Pons (tissue), 1 donor: ENCODE results near the gene SPA17.

Source experiments
- DNase-seq: peaks from one replicate; pipeline ENCODE4 v3.0.0-alpha.2; 2016; ENCODE audit warnings: low spot score

SPA17 gene

GRCh38 chr11:124724979-124725718 lies 51.4 kb downstream of the SPA17 start:
- no peak for DNase-seq

GRCh38 chr11:124725719-124726105 lies 52.0 kb downstream of the SPA17 start:
- no peak for DNase-seq

GRCh38 chr11:124727474-124727873 lies 53.8 kb downstream of the SPA17 start:
- no peak for DNase-seq

DNA sequence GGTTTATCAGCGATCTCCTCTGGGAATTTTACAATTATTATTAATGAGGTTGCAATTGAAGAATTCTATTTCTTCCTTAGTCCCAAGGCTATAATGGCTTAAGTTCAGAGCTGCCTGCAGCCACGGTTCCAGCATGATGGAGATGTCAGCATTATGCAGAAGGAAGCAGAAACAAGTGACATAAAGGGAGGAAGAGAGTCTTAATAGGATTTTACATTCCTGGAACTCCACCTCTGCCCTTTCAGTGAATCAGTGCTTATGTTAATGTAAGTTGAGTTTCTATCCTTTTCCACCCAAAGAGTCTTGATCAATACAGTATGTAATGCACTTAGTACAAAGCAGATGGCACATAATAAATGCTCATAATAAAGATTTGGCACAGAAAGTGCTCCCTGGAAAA lies 54.4 kb downstream of the SPA17 start:
- DNase-seq = no peak

DNA sequence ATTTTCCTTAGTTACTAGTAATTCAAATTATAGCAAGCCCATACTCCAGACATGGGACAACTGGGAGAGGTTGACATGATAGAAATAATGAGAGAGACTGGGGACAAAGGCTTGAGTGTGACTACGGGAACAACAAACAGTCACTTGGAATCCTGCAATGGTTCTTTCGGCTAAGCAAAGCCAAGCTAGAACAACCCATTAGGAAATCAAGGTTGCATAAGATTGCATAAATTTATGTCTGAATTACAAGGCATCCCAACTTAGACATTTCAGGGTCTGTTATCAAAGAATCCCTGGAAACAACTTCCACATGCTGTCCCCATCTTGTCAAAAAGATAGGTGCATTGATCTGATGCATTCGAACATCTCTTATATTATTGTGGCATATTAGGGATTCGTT lies 55.9 kb downstream of the SPA17 start:
- DNase-seq = no peak

DNA sequence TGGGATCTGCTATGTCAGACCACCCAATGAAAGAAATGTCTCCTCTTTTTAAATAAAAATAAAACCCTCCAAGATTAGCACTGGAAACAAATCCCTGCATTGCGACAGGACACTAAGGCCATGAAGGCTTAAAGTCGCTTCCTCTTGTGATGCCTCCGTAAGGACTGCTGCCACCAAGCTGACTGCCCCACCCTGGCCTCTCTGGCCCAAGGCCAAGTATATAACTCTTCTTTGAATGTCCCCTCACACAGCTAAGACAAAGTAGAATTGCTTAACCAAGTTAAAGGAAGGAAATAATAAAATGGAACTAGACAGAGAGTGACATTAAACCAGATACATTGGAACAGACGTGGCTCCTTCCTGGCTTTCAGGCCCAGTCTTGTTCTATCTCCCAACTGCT lies 58.5 kb downstream of the SPA17 start:
- DNase-seq = no peak

GRCh38 chr11:124736736-124737135 lies 63.0 kb downstream of the SPA17 start:
- no peak for DNase-seq

- no peak for DNase-seq
Measured at GRCh38 chr11:124737638-124738305, 64.1 kb downstream of the SPA17 start.

GRCh38 chr11:124738713-124739478 lies 65.2 kb downstream of the SPA17 start:
- no peak for DNase-seq

- peak; percentile 44 for DNase-seq
Measured at GRCh38 chr11:124739479-124740276, 66.0 kb downstream of the SPA17 start, which contains the start of gene NRGN. Gene NRGN (plus strand): TSS chr11:124739942. CDS start chr11:124740085, 143 bp downstream.

DNA sequence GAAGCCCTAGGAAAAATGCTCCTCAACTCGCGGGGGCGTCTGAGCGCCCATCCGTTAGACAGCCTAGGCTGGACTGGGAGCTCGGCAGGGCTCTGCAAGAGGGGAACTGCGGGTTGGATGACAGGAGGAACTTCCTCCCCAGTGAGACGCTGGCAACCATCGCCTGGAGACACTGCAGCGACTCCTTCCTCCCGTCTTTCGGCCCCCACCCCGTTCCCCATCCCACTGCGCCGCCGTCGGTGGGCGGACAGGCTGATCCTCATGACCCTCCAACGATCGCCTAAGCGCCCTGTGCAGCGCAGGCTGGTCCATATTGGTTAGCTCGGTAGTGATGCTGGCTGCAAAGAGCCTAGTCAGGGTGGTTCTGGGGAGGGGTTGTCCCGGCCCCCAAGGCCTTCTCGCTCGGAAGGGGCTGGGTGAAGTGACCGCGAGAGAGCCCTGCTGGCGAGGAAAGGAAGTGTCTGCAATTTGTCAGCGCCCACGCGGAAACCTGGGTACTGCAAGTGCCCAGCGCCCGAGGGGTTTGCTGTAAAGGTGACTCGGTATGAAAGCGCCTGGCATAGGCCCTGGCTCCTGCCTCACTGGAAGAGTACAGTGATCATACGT lies 66.7 kb downstream of the SPA17 start:
- no peak for DNase-seq

GRCh38 chr11:124742555-124742954 lies 68.9 kb downstream of the SPA17 start:
- no peak for DNase-seq

DNA sequence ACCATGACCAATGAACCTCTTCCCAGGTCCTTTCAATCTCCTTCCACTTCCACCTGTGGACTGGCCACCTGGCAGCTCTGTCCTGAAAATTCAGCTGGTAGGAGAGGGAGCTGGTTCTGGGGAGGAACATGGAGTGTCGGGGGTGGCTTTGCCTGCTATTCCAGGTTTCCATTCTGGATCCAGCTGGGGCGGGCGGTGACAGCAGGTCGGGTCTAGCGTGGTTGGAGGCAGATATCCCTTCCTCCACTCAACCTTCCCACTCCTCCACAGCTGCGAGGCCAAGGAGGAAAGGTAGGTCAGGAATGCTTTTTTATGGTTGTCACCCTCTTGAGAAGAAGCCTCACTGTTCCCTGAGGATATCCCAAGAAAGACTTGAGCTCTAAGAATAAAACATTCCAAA lies 69.3 kb downstream of the SPA17 start:
- no peak for DNase-seq

- no peak for DNase-seq
Measured at GRCh38 chr11:124745270-124745834, 71.6 kb downstream of the SPA17 start.

DNA sequence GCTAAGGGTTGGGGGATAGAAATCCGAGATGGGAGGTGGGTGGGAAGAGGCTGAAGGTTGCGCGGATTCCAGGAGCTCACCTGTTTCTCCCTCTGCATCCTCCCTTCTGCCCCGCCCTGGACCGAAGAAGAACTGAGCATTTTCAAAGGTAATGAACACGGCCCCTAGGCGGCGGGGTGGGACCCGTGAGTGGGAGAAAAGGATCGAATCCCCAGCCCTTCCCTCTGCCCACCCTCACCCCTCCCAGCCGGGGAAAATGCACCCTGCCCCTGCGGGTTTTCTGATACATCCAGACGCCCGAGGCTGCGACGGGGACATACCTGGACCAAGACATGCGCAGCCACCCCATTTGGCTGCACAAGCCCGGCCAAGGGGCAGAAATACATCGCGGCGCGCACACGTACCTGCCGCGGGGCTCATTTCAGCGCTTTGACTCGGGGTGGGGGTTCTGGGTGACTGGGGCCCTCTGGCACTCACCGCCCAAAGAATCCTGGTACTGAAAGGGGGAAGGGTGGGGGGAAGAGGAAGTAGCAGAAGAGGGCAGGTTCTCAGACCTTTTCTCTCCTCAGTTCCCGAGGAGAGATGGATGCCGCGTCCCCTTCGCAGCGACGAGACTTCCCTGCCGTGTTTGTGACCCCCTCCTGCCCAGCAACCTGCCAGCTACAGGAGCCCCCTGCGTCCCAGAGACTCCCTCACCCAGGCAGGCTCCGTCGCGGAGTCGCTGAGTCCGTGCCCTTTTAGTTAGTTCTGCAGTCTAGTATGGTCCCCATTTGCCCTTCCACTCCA lies 72.3 kb downstream of the SPA17 start:
- no peak for DNase-seq

GRCh38 chr11:124746621-124747243 lies 73.0 kb downstream of the SPA17 start:
- DNase-seq = no peak
